HAP-1 (cell line): ENCODE results near the gene NLRP9.

Experiments
- DNase-seq, 2 experiments: peaks; one replicate each; pipeline ENCODE4 v3.0.0-alpha.2; 2016 to 2020; ENCODE audit warnings: low spot score in 2 of 2
- H3K27me3 ChIP-seq: fragments of 250-450 bp; sonication (Bioruptor Pico); 2 replicates; pipeline ENCODE4 v1.5.1; 2020; ENCODE audit warnings: low read depth, mild to moderate bottlenecking, moderate library complexity
- H3K36me3 ChIP-seq: fragments of 250-450 bp; sonication (Bioruptor Pico); replicated peaks from 2 replicates; pipeline ENCODE4 v1.5.1; 2020; ENCODE audit warnings: mild to moderate bottlenecking
- H3K4me1 ChIP-seq: fragments of 250-450 bp; sonication (Bioruptor Pico); 2 replicates; pipeline ENCODE4 v1.5.1; 2020; ENCODE audit warnings: mild to moderate bottlenecking
- H3K4me3 ChIP-seq: fragments of 250-450 bp; sonication (Bioruptor Pico); 2 replicates; pipeline ENCODE4 v1.5.1; 2020; ENCODE audit warnings: mild to moderate bottlenecking, moderate library complexity
- H3K9me3 ChIP-seq: fragments of 250-450 bp; sonication (Bioruptor Pico); 2 replicates; pipeline ENCODE4 v1.5.1; 2020; ENCODE audit warnings: mild to moderate bottlenecking, moderate library complexity
- in situ Hi-C: fragments of 300-500 bp; cut with MboI; formaldehyde crosslinking; loops from 3 replicates; pipeline ENCODE4 v1.14.3; 2020; ENCODE audit warnings: low sequenced_read_pairs, inconsistent platforms, mixed read lengths

NLRP9 gene

GRCh38 chr19:55689411-55690108 lies 48.6 kb downstream of the NLRP9 start:
- no peaks in the 10 kb centered on the region for H3K27me3 ChIP-seq
- no peaks in the 10 kb centered on the region for H3K9me3 ChIP-seq
- no peak for DNase-seq
- peaks cover 34% of the 10 kb centered on the region for H3K36me3 ChIP-seq
- H3K4me1 ChIP-seq: no peaks in the 10 kb centered on the region
- in situ Hi-C loops: no loop called here
- no peak overlapping the region for H3K4me3 ChIP-seq

GRCh38 chr19:55688422-55689218 lies 49.6 kb downstream of the NLRP9 start:
- Histone ChIP-seq H3K27me3 (no peaks in the 10 kb centered on the region), H3K36me3 (peaks cover 41% of the 10 kb centered on the region), H3K9me3 (no peaks in the 10 kb centered on the region), H3K4me1 (no peaks in the 10 kb centered on the region), H3K4me3 (no peak overlapping the region)
- no peak for DNase-seq
- in situ Hi-C loops: no loop called here

- H3K36me3 ChIP-seq: peaks cover 38% of the 10 kb centered on the region
- H3K27me3 ChIP-seq: no peaks in the 10 kb centered on the region
- H3K4me1 ChIP-seq: no peaks in the 10 kb centered on the region
- in situ Hi-C loops: no loop called here
- H3K9me3 ChIP-seq: no peaks in the 10 kb centered on the region
- no peak for DNase-seq
- no peak overlapping the region for H3K4me3 ChIP-seq
Measured at GRCh38 chr19:55687281-55688201, 50.7 kb downstream of the NLRP9 start.

- Histone ChIP-seq H3K27me3 (no peaks in the 10 kb centered on the region), H3K36me3 (peaks cover 42% of the 10 kb centered on the region), H3K4me3 (no peak overlapping the region), H3K4me1 (no peaks in the 10 kb centered on the region), H3K9me3 (no peaks in the 10 kb centered on the region)
- in situ Hi-C loops: no loop called here
- no peak for DNase-seq
Measured at GRCh38 chr19:55686311-55687050, 51.7 kb downstream of the NLRP9 start.

GRCh38 chr19:55685776-55686175 lies 52.4 kb downstream of the NLRP9 start:
- no peak overlapping the region for H3K4me3 ChIP-seq
- H3K4me1 ChIP-seq: no peaks in the 10 kb centered on the region
- in situ Hi-C loops: no loop called here
- peaks cover 46% of the 10 kb centered on the region for H3K36me3 ChIP-seq
- no peaks in the 10 kb centered on the region for H3K9me3 ChIP-seq
- DNase-seq: no peak
- no peaks in the 10 kb centered on the region for H3K27me3 ChIP-seq

GRCh38 chr19:55684946-55685681 lies 53.1 kb downstream of the NLRP9 start:
- Histone ChIP-seq H3K4me3 (no peak overlapping the region), H3K9me3 (no peaks in the 10 kb centered on the region), H3K27me3 (no peaks in the 10 kb centered on the region), H3K4me1 (no peaks in the 10 kb centered on the region), H3K36me3 (peaks cover 46% of the 10 kb centered on the region)
- in situ Hi-C loops: no loop called here
- no peak for DNase-seq

GRCh38 chr19:55683449-55684261 lies 54.5 kb downstream of the NLRP9 start:
- peaks cover 54% of the 10 kb centered on the region for H3K36me3 ChIP-seq
- no peak for DNase-seq
- no peaks in the 10 kb centered on the region for H3K9me3 ChIP-seq
- no peaks in the 10 kb centered on the region for H3K27me3 ChIP-seq
- H3K4me3 ChIP-seq: no peak overlapping the region
- H3K4me1 ChIP-seq: no peaks in the 10 kb centered on the region
- in situ Hi-C loops: no loop called here

- no peak overlapping the region for H3K4me3 ChIP-seq
- in situ Hi-C loops: no loop called here
Measured at GRCh38 chr19:55681131-55682092, 56.8 kb downstream of the NLRP9 start.

GRCh38 chr19:55680339-55681130 lies 57.7 kb downstream of the NLRP9 start:
- no peak overlapping the region for H3K4me3 ChIP-seq
- no peaks in the 10 kb centered on the region for H3K4me1 ChIP-seq
- no peaks in the 10 kb centered on the region for H3K9me3 ChIP-seq
- no peak for DNase-seq
- H3K27me3 ChIP-seq: no peaks in the 10 kb centered on the region
- peaks cover 59% of the 10 kb centered on the region for H3K36me3 ChIP-seq
- in situ Hi-C loops: no loop called here

More at GRCh38 chr19:55681131-55682092, 56.8 kb downstream of the NLRP9 start:
- Histone ChIP-seq H3K4me1 (no peaks in the 10 kb centered on the region), H3K9me3 (no peaks in the 10 kb centered on the region), H3K27me3 (no peaks in the 10 kb centered on the region), H3K36me3 (peaks cover 62% of the 10 kb centered on the region)
- DNase-seq: no peak

GRCh38 chr19:55679343-55680257 lies 58.6 kb downstream of the NLRP9 start:
- peaks cover 55% of the 10 kb centered on the region for H3K36me3 ChIP-seq
- in situ Hi-C loops: no loop called here
- no peaks in the 10 kb centered on the region for H3K9me3 ChIP-seq
- H3K4me3 ChIP-seq: no peak overlapping the region
- H3K27me3 ChIP-seq: no peaks in the 10 kb centered on the region
- no peak for DNase-seq
- H3K4me1 ChIP-seq: no peaks in the 10 kb centered on the region
